Bone marrow (tissue), 2 donors: ENCODE results near the gene MLEC.
A peak's percentile ranks its signal among the peaks of the same experiment; 100 is the strongest.
"Not testable (repeated sequence)": the region's sequence is repeated elsewhere in the genome, so short reads cannot be mapped to it uniquely, and the experiment has no call there.

ENCODE experiments used
- DNase-seq, 2 donors: peaks; one replicate each; lab custom pipeline; 2025; lab: John Stamatoyannopoulos, UW

The MLEC gene

GRCh38 chr12:120663741-120664140 is 23.2 kb upstream of the MLEC start:
- DNase-seq: no peak

- DNase-seq: no peak
Measured at GRCh38 chr12:120666571-120667390, 20.2 kb upstream of the MLEC start.

GRCh38 chr12:120668091-120668867 is 18.7 kb upstream of the MLEC start:
- DNase-seq: no peak

- DNase-seq: no peak
Measured at GRCh38 chr12:120668868-120669840, 17.8 kb upstream of the MLEC start.

GRCh38 chr12:120670237-120670636 is 16.7 kb upstream of the MLEC start:
- DNase-seq: not testable (repeated sequence)

GRCh38 chr12:120670667-120671066 is 16.3 kb upstream of the MLEC start:
- DNase-seq: no peak

GRCh38 chr12:120674097-120674636 is 12.8 kb upstream of the MLEC start:
- no peak for DNase-seq

GRCh38 chr12:120677765-120678473 is 9.0 kb upstream of the MLEC start:
- DNase-seq: peak in 1 of 2 donors; percentile 66

GRCh38 chr12:120678572-120678971 is 8.4 kb upstream of the MLEC start:
- no peak for DNase-seq

GRCh38 chr12:120680165-120680738 is 6.7 kb upstream of the MLEC start:
- no peak for DNase-seq

- DNase-seq: peak in 1 of 2 donors; percentile 12
Measured at GRCh38 chr12:120684523-120684932, 2.4 kb upstream of the MLEC start.

- DNase-seq: no peak
Measured at GRCh38 chr12:120685522-120685921, 1.4 kb upstream of the MLEC start.

- DNase-seq: peak; percentile 93 to 99
Measured at GRCh38 chr12:120686151-120686689, 729 bp upstream of the MLEC start.

- peak in 1 of 2 donors; percentile 4 for DNase-seq
Measured at GRCh38 chr12:120687578-120688289, 785 bp downstream of the MLEC start.

GRCh38 chr12:120688527-120689071 is 1.6 kb downstream of the MLEC start:
- no peak for DNase-seq

GRCh38 chr12:120689397-120690082 is 2.6 kb downstream of the MLEC start:
- no peak for DNase-seq

- no peak for DNase-seq
Measured at GRCh38 chr12:120690083-120690450, 3.1 kb downstream of the MLEC start.

- DNase-seq: no peak
Measured at GRCh38 chr12:120690978-120691377, 4.0 kb downstream of the MLEC start.

GRCh38 chr12:120692524-120693033 is 5.6 kb downstream of the MLEC start:
- no peak for DNase-seq
